ENCODE results near the gene STIM1. TPM values are rescaled to one million over a fixed set of nuclear protein-coding genes. Genes with fewer than 3 reads are reported as not detected.
A peak's percentile ranks its signal among the peaks of the same experiment; 100 is the strongest.

STIM1 gene
- total RNA-seq, 2 experiments from 2014 or later, result 55.9 to 61.1 TPM

GRCh38 chr11:4060182-4060923 is 204.9 kb downstream of the STIM1 start:
- Mint-ChIP-seq H3K27ac (no peak overlapping the region), H3K27me3 (no peaks in the 10 kb centered on the region), H3K4me3 (no peak overlapping the region), H3K9me3 (no peaks in the 10 kb centered on the region), H3K36me3 (peaks cover 22% of the 10 kb centered on the region), H3K4me1 (ENCODE audit: low read depth) (peaks cover 44% of the 10 kb centered on the region)
- POLR2A ChIA-PET, result interaction anchor here (0.5 to 0.9 kb wide), 2 partner anchors 206 to 238 kb away, joined by 3 to 5 read pairs; no protein-coding TSS in a partner anchor
- intact Hi-C loops (cut with micrococcal nuclease), result no loop called here
- DNase-seq, result no peak
- CTCF ChIA-PET, result interaction anchor here (0.7 to 1.5 kb wide), 4 partner anchors 12 to 211 kb away, joined by 3 to 22 read pairs (median 10); partner anchors contain the start of gene STIM1

- Mint-ChIP-seq H3K4me1 (ENCODE audit: low read depth) (peaks cover 54% of the 10 kb centered on the region), H3K27me3 (no peaks in the 10 kb centered on the region), H3K9me3 (no peaks in the 10 kb centered on the region), H3K36me3 (peaks cover 16% of the 10 kb centered on the region), H3K4me3 (no peak overlapping the region), H3K27ac (no peak overlapping the region)
- intact Hi-C loops (cut with micrococcal nuclease), result no loop called here
- no peak for DNase-seq
- POLR2A ChIA-PET, result no interaction called here
- CTCF ChIA-PET, result interaction anchor here (0.9 to 1.5 kb wide), 3 partner anchors 11 to 207 kb away, joined by 3 to 22 read pairs (median 16); partner anchors contain the start of gene STIM1
Measured at GRCh38 chr11:4061700-4062099, 206.2 kb downstream of the STIM1 start.

- Mint-ChIP-seq H3K27me3 (no peaks in the 10 kb centered on the region), H3K9me3 (no peaks in the 10 kb centered on the region), H3K4me1 (ENCODE audit: low read depth) (peaks cover 55% of the 10 kb centered on the region), H3K4me3 (no peak overlapping the region), H3K27ac (no peak overlapping the region), H3K36me3 (peaks cover 11% of the 10 kb centered on the region)
- CTCF ChIA-PET, result interaction anchor here (1.4 to 14.8 kb wide), 3 partner anchors 10 to 219 kb away, joined by 3 to 756 read pairs (median 37); partner anchors contain the start of genes RHOG and STIM1
- DNase-seq, result no peak
- intact Hi-C loops (cut with micrococcal nuclease), result no loop called here
- POLR2A ChIA-PET, result interaction anchor here (0.5 kb wide), 1 partner anchor 12 kb away, joined by 3 read pairs; no protein-coding TSS in a partner anchor
Measured at GRCh38 chr11:4063348-4063747, 207.9 kb downstream of the STIM1 start.

GRCh38 chr11:4064278-4064955 is 209.0 kb downstream of the STIM1 start:
- Mint-ChIP-seq H3K27me3 (no peaks in the 10 kb centered on the region), H3K4me1 (ENCODE audit: low read depth) (peaks cover 58% of the 10 kb centered on the region), H3K9me3 (no peaks in the 10 kb centered on the region), H3K4me3 (no peak overlapping the region), H3K27ac (peak overlapping the region; percentile 59), H3K36me3 (peaks cover 10% of the 10 kb centered on the region)
- no peak for DNase-seq
- ChIA-PET CTCF (interaction anchor here (0.6 to 14.8 kb wide), 5 partner anchors 9 to 257 kb away, joined by 3 to 756 read pairs (median 4); partner anchors contain the start of genes RHOG and STIM1), POLR2A (interaction anchor here (0.5 to 1.5 kb wide), 2 partner anchors 14 to 223 kb away, joined by 3 read pairs; no protein-coding TSS in a partner anchor)
- intact Hi-C loops (cut with micrococcal nuclease), result no loop called here

GRCh38 chr11:4065086-4065485 is 209.6 kb downstream of the STIM1 start:
- no peak for DNase-seq
- peaks cover 64% of the 10 kb centered on the region for H3K4me1 Mint-ChIP-seq (ENCODE audit: low read depth)

GRCh38 chr11:4065601-4066377 is 210.3 kb downstream of the STIM1 start:
- intact Hi-C loops (cut with micrococcal nuclease), result no loop called here
- no peak overlapping the region for H3K27ac Mint-ChIP-seq
- peaks cover 71% of the 10 kb centered on the region for H3K4me1 Mint-ChIP-seq (ENCODE audit: low read depth)

More at GRCh38 chr11:4065086-4065485, 209.6 kb downstream of the STIM1 start:
- Mint-ChIP-seq H3K27ac (peak overlapping the region; percentile 20), H3K36me3 (peaks cover 6% of the 10 kb centered on the region), H3K27me3 (no peaks in the 10 kb centered on the region), H3K9me3 (no peaks in the 10 kb centered on the region), H3K4me3 (no peak overlapping the region)
- CTCF ChIA-PET, result interaction anchor here (0.6 to 14.8 kb wide), 5 partner anchors 8 to 258 kb away, joined by 3 to 756 read pairs (median 4); partner anchors contain the start of genes RHOG and STIM1
- intact Hi-C loops (cut with micrococcal nuclease), result no loop called here
- POLR2A ChIA-PET, result interaction anchor here (0.6 to 1.5 kb wide), 3 partner anchors 211 to 224 kb away, joined by 3 to 6 read pairs (median 3); no protein-coding TSS in a partner anchor

GRCh38 chr11:4066910-4067309 is 211.4 kb downstream of the STIM1 start:
- ChIA-PET CTCF (interaction anchor here (1.0 to 14.8 kb wide), 4 partner anchors 9 to 222 kb away, joined by 3 to 756 read pairs (median 4); partner anchors contain the start of genes RHOG and STIM1), POLR2A (interaction anchor here (1.4 to 1.7 kb wide), 2 partner anchors 9 to 212 kb away, joined by 4 to 7 read pairs; partner anchors contain the start of gene STIM1)
- H3K27me3 Mint-ChIP-seq, result no peaks in the 10 kb centered on the region

More at GRCh38 chr11:4065601-4066377, 210.3 kb downstream of the STIM1 start:
- CTCF ChIA-PET, result interaction anchor here (0.5 to 14.8 kb wide), 3 partner anchors 221 to 281 kb away, joined by 3 to 756 read pairs (median 4); partner anchors contain the start of genes RHOG and STIM1
- no peaks in the 10 kb centered on the region for H3K27me3 Mint-ChIP-seq
- H3K9me3 Mint-ChIP-seq, result no peaks in the 10 kb centered on the region
- DNase-seq, result no peak
- POLR2A ChIA-PET, result interaction anchor here (0.6 to 1.5 kb wide), 4 partner anchors 212 to 234 kb away, joined by 3 to 6 read pairs (median 3); no protein-coding TSS in a partner anchor
- no peak overlapping the region for H3K4me3 Mint-ChIP-seq
- H3K36me3 Mint-ChIP-seq, result peaks cover 1% of the 10 kb centered on the region

GRCh38 chr11:4068962-4069361 is 213.5 kb downstream of the STIM1 start:
- ChIA-PET POLR2A (no interaction called here), CTCF (interaction anchor here (14.8 kb wide), 1 partner anchor 224 kb away, joined by 756 read pairs; the partner anchor contains the start of genes RHOG and STIM1)
- intact Hi-C loops (cut with micrococcal nuclease), result no loop called here
- Mint-ChIP-seq H3K4me1 (ENCODE audit: low read depth) (peaks cover 75% of the 10 kb centered on the region), H3K9me3 (no peaks in the 10 kb centered on the region), H3K27ac (peak overlapping the region; percentile 65), H3K27me3 (no peaks in the 10 kb centered on the region), H3K36me3 (peaks cover 5% of the 10 kb centered on the region), H3K4me3 (no peak overlapping the region)
- no peak for DNase-seq

More at GRCh38 chr11:4066910-4067309, 211.4 kb downstream of the STIM1 start:
- intact Hi-C loops (cut with micrococcal nuclease), result loop anchor here (1.0 kb wide), 1 partner anchor 9 kb away; no protein-coding TSS in a partner anchor
- no peak overlapping the region for H3K27ac Mint-ChIP-seq
- H3K4me3 Mint-ChIP-seq, result no peak overlapping the region
- no peak for DNase-seq
- peaks cover 4% of the 10 kb centered on the region for H3K36me3 Mint-ChIP-seq
- no peaks in the 10 kb centered on the region for H3K9me3 Mint-ChIP-seq
- peaks cover 71% of the 10 kb centered on the region for H3K4me1 Mint-ChIP-seq (ENCODE audit: low read depth)

- H3K36me3 Mint-ChIP-seq, result peaks cover 7% of the 10 kb centered on the region
- no peak overlapping the region for H3K4me3 Mint-ChIP-seq
- CTCF ChIA-PET, result interaction anchor here (0.7 to 14.8 kb wide), 19 partner anchors 7 to 298 kb away, joined by 3 to 756 read pairs (median 21); partner anchors contain the start of genes PGAP2, RHOG and STIM1
- H3K27me3 Mint-ChIP-seq, result no peaks in the 10 kb centered on the region
- no peaks in the 10 kb centered on the region for H3K9me3 Mint-ChIP-seq
- no peak for DNase-seq
- POLR2A ChIA-PET, result interaction anchor here (1.0 to 2.9 kb wide), 4 partner anchors 13 to 222 kb away, joined by 3 to 15 read pairs (median 3); partner anchors contain the start of gene STIM1
- no peak overlapping the region for H3K27ac Mint-ChIP-seq
- H3K4me1 Mint-ChIP-seq (ENCODE audit: low read depth), result peaks cover 52% of the 10 kb centered on the region
- intact Hi-C loops (cut with micrococcal nuclease), result no loop called here
Measured at GRCh38 chr11:4071325-4071724, 215.9 kb downstream of the STIM1 start.

- H3K36me3 Mint-ChIP-seq, result peaks cover 7% of the 10 kb centered on the region
- no peak for DNase-seq
- ChIA-PET CTCF (interaction anchor here (0.7 to 14.8 kb wide), 48 partner anchors 8 to 384 kb away, joined by 3 to 756 read pairs (median 8); partner anchors contain the start of genes PGAP2, RHOG and STIM1), POLR2A (interaction anchor here (1.0 to 2.9 kb wide), 5 partner anchors 14 to 246 kb away, joined by 3 to 15 read pairs (median 3); partner anchors contain the start of gene STIM1)
- H3K9me3 Mint-ChIP-seq, result no peaks in the 10 kb centered on the region
- no peaks in the 10 kb centered on the region for H3K27me3 Mint-ChIP-seq
- H3K4me3 Mint-ChIP-seq, result no peak overlapping the region
- peaks cover 48% of the 10 kb centered on the region for H3K4me1 Mint-ChIP-seq (ENCODE audit: low read depth)
- intact Hi-C loops (cut with micrococcal nuclease), result loop anchor here (1.0 kb wide), 2 partner anchors 218 to 223 kb away; no protein-coding TSS in a partner anchor
- H3K27ac Mint-ChIP-seq, result no peak overlapping the region
Measured at GRCh38 chr11:4071914-4072313, 216.4 kb downstream of the STIM1 start.

Data from activated CD4-positive, alpha-beta memory T cell treated with anti-CD3 and anti-CD28 coated beads for 36 hours (primary cell).